ENCODE measurements around the gene MYRF. TPM values are rescaled to one million over a fixed set of nuclear protein-coding genes. Genes with fewer than 3 reads are reported as not detected.

MYRF gene
- total and polyA plus RNA-seq, 2 donors (not counting 3 experiments of a cell fraction or from before 2014, with no cell fraction given): 0.82 to 0.98 TPM

- Histone ChIP-seq H3K79me2 (ENCODE audit: control insufficient read depth, insufficient read depth, low read length) (no peaks in the 10 kb centered on the region), H3K9me1 (replicated peaks; ENCODE audit: control insufficient read depth, extremely low read depth, insufficient read depth, low read length) (no peaks in the 10 kb centered on the region), H3K4me1 (ENCODE audit: control insufficient read depth, extremely low read depth, insufficient read depth, low read length) (peaks cover 10% of the 10 kb centered on the region), H2AFZ (ENCODE audit: low read depth, low read length) (no peak overlapping the region), H3K36me3 (ENCODE audit: control insufficient read depth in 2 of 2, extremely low read depth in 1 of 2, insufficient read depth in 2 of 2, low read length in 2 of 2) (no peaks in the 10 kb centered on the region), H4K20me1 (replicated peaks; ENCODE audit: control insufficient read depth, extremely low read depth, insufficient read depth, low read length) (no peaks in the 10 kb centered on the region), H3K27me3 (ENCODE audit: control insufficient read depth in 2 of 2, insufficient read depth in 2 of 2, low read length in 2 of 2) (no peaks in the 10 kb centered on the region), H3K27ac (ENCODE audit: insufficient read depth, low read depth, low read length) (no peak overlapping the region), H3K4me3 (replicated peaks in 1 of 3; ENCODE audit: insufficient read depth in 1 of 3, low read depth in 1 of 3, low read length in 3 of 3) (no peak overlapping the region), H3K9ac (replicated peaks; ENCODE audit: extremely low read depth, insufficient read depth, low read length) (no peak overlapping the region), H3K4me2 (ENCODE audit: insufficient read depth, low read length) (no peak overlapping the region), H3K9me3 (replicated peaks; ENCODE audit: control insufficient read depth, insufficient read depth, low read length) (no peaks in the 10 kb centered on the region)
- TF ChIP-seq EZH2 (IDR thresholded peaks at IDR 0.05; ENCODE audit: borderline replicate concordance, low read depth, low read length, severe bottlenecking): no peak
- TF ChIP-seq JUN (IDR thresholded peaks at IDR 0.05; ENCODE audit: borderline replicate concordance, insufficient read depth, insufficient read length, low read depth): no peak
- TF ChIP-seq MYC (IDR thresholded peaks at IDR 0.05; ENCODE audit: low read depth, low read length): no peak
- no peak for TF ChIP-seq POLR2AphosphoS5 (IDR thresholded peaks at IDR 0.05; ENCODE audit: insufficient read depth, low read depth, low read length)
- TF ChIP-seq, protein P1, sequence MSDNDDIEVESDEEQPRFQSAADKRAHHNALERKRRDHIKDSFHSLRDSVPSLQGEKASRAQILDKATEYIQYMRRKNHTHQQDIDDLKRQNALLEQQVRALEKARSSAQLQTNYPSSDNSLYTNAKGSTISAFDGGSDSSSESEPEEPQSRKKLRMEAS (IDR thresholded peaks at IDR 0.05; ENCODE audit: insufficient read depth, insufficient read length): no peak
- TF ChIP-seq POLR2A (IDR thresholded peaks at IDR 0.05; ENCODE audit: low read depth, low read length): no peak
- no peak for TF ChIP-seq FOS (IDR thresholded peaks at IDR 0.05; ENCODE audit: borderline replicate concordance, insufficient read depth, low read length)
- TF ChIP-seq, protein P2, sequence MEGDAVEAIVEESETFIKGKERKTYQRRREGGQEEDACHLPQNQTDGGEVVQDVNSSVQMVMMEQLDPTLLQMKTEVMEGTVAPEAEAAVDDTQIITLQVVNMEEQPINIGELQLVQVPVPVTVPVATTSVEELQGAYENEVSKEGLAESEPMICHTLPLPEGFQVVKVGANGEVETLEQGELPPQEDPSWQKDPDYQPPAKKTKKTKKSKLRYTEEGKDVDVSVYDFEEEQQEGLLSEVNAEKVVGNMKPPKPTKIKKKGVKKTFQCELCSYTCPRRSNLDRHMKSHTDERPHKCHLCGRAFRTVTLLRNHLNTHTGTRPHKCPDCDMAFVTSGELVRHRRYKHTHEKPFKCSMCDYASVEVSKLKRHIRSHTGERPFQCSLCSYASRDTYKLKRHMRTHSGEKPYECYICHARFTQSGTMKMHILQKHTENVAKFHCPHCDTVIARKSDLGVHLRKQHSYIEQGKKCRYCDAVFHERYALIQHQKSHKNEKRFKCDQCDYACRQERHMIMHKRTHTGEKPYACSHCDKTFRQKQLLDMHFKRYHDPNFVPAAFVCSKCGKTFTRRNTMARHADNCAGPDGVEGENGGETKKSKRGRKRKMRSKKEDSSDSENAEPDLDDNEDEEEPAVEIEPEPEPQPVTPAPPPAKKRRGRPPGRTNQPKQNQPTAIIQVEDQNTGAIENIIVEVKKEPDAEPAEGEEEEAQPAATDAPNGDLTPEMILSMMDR (IDR thresholded peaks at IDR 0.05; ENCODE audit: extremely low read depth in 1 of 2, insufficient read depth in 1 of 2, low read depth in 1 of 2, low read length in 2 of 2): no peak
- TF ChIP-seq GATA2 (IDR thresholded peaks at IDR 0.05; ENCODE audit: insufficient read depth, insufficient read length, low read depth, low read length): no peak
- no peak for DNase-seq (ENCODE audit: low read depth, low spot score)
- dilution Hi-C loops (cut with MboI; ENCODE audit: extremely low pct_ligation_motif_present, low sequenced_read_pairs) (no loop called here), intact Hi-C loops (cut with micrococcal nuclease) (no loop called here)
- no TSS peak for BruUV-seq (replicated peaks)
- no peak for FAIRE-seq
- POLR2A ChIA-PET: no interaction called here
- CTCF ChIA-PET: interaction anchor here (0.9 to 1.0 kb wide), 2 partner anchors 35 to 74 kb away, joined by 3 read pairs; no protein-coding TSS in a partner anchor
Measured at GRCh38 chr11:61712314-61712713, 40.1 kb upstream of the MYRF start.
